ENCODE measurements around the gene POU6F2.

POU6F2 gene

GRCh38 chr7:39272691-39273090, 295.0 kb downstream of the POU6F2 start:
- no peak overlapping the region for H3K4me3 ChIP-seq (replicated peaks; ENCODE audit: low read depth, low read length)
- no peak for DNase-seq (ENCODE audit: low read depth)
- TF ChIP-seq CTCF (IDR thresholded peaks at IDR 0.05; ENCODE audit: low read length, missing control alignments), result no peak

- no peak for DNase-seq (ENCODE audit: low read depth)
- no peak for TF ChIP-seq CTCF (IDR thresholded peaks at IDR 0.05; ENCODE audit: low read length, missing control alignments)
- H3K4me3 ChIP-seq (replicated peaks; ENCODE audit: low read depth, low read length), result no peak overlapping the region
Measured at GRCh38 chr7:39280337-39280736, 302.6 kb downstream of the POU6F2 start.

GRCh38 chr7:39285256-39285655, 307.5 kb downstream of the POU6F2 start:
- H3K4me3 ChIP-seq (replicated peaks; ENCODE audit: low read depth, low read length), result no peak overlapping the region
- no peak for DNase-seq (ENCODE audit: low read depth)
- no peak for TF ChIP-seq CTCF (IDR thresholded peaks at IDR 0.05; ENCODE audit: low read length, missing control alignments)

- H3K4me3 ChIP-seq (replicated peaks; ENCODE audit: low read depth, low read length), result no peak overlapping the region
- TF ChIP-seq CTCF (IDR thresholded peaks at IDR 0.05; ENCODE audit: low read length, missing control alignments), result no peak
- no peak for DNase-seq (ENCODE audit: low read depth)
Measured at GRCh38 chr7:39288303-39288702, 310.6 kb downstream of the POU6F2 start.

- no peak for DNase-seq (ENCODE audit: low read depth)
- H3K4me3 ChIP-seq (replicated peaks; ENCODE audit: low read depth, low read length), result no peak overlapping the region
- TF ChIP-seq CTCF (IDR thresholded peaks at IDR 0.05; ENCODE audit: low read length, missing control alignments), result no peak
Measured at GRCh38 chr7:39291628-39292410, 314.1 kb downstream of the POU6F2 start.

GRCh38 chr7:39293056-39293823, 315.5 kb downstream of the POU6F2 start:
- H3K4me3 ChIP-seq (replicated peaks; ENCODE audit: low read depth, low read length), result no peak overlapping the region
- no peak for TF ChIP-seq CTCF (IDR thresholded peaks at IDR 0.05; ENCODE audit: low read length, missing control alignments)
- no peak for DNase-seq (ENCODE audit: low read depth)

All from fibroblast of pulmonary artery (primary cell).